ENCODE measurements around the gene PM20D2.

Gene PM20D2

GRCh38 chr6:89205819-89206218 lies 60.0 kb downstream of the PM20D2 start:
- no peak for DNase-seq

GRCh38 chr6:89208551-89208950 lies 62.7 kb downstream of the PM20D2 start:
- no peak for DNase-seq

- DNase-seq = no peak
Observed at GRCh38 chr6:89209457-89209856, 63.6 kb downstream of the PM20D2 start.

DNA sequence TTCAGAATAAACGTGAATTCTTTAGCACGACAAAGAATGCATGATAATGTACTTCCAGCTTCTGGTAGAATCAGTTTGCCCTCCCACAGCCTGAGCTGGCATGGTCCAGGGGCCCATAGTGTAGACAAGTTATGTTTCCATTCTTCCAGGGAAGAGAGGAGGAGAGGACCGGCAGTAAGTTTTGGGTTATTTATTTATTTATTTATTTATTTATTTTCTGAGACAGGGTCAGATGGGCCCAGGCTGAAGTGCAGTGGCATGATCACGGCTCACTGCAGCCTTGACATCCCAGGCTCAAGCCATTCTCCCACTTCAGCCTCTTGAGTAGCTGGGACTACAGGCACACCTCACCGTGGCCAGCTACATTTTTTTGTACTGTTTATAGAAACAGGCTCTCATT lies 66.6 kb downstream of the PM20D2 start:
- no peak for DNase-seq

- no peak for DNase-seq
Observed at GRCh38 chr6:89214197-89214596, 68.3 kb downstream of the PM20D2 start.

Data from NCI-H2107 (cell line).